DOHH2 (cell line): ENCODE measurements around the gene SMOC2.

ENCODE experiments used
- H3F3A ChIP-seq: fragments of 200-600 bp; sonication (generic), shearing (Covaris generic); 2 replicates; pipeline ENCODE4 v1.6.0; 2016; ENCODE audit warnings: antibody characterized with exemption, mild to moderate bottlenecking; ENCODE audit not compliant: control insufficient read depth, insufficient read depth
- H3K27ac ChIP-seq: fragments of 200-600 bp; sonication (generic); 2 replicates; pipeline ENCODE4 v1.5.1; 2014; ENCODE audit warnings: low read depth, mild to moderate bottlenecking, low read length, moderate library complexity
- H3K27me3 ChIP-seq: fragments of 200-600 bp; sonication (generic); 2 replicates; pipeline ENCODE4 v1.6.1; 2014; ENCODE audit warnings: mild to moderate bottlenecking, low read length, mixed read lengths; ENCODE audit not compliant: control insufficient read depth
- H3K36me3 ChIP-seq: fragments of 200-600 bp; sonication (generic); 2 replicates; pipeline ENCODE4 v1.6.1; 2014; ENCODE audit warnings: mild to moderate bottlenecking, low read length, moderate library complexity, mixed read lengths; ENCODE audit not compliant: control insufficient read depth
- H3K4me1 ChIP-seq: fragments of 200-600 bp; sonication (generic); 2 replicates; pipeline ENCODE4 v1.6.1; 2014; ENCODE audit warnings: mild to moderate bottlenecking, low read length, mixed read lengths; ENCODE audit not compliant: control insufficient read depth
- H3K4me2 ChIP-seq: fragments of 200-600 bp; sonication (generic); 2 replicates; pipeline ENCODE4 v1.6.0; 2014; ENCODE audit warnings: mild to moderate bottlenecking, low read length, moderate library complexity
- H3K4me3 ChIP-seq: fragments of 200-600 bp; sonication (generic); 2 replicates; pipeline ENCODE4 v1.5.1; 2014; ENCODE audit warnings: mild to moderate bottlenecking, low read length, mixed read lengths
- H3K79me2 ChIP-seq: fragments of 200-600 bp; sonication (generic); 2 replicates; pipeline ENCODE4 v1.6.1; 2014; ENCODE audit warnings: mild to moderate bottlenecking, low read length, mixed read lengths; ENCODE audit not compliant: control insufficient read depth
- H3K9me2 ChIP-seq: fragments of 200-600 bp; sonication (generic); replicated peaks from 2 replicates; pipeline ENCODE4 v1.6.1; 2014; ENCODE audit warnings: mild to moderate bottlenecking, low read length, mixed read lengths; ENCODE audit not compliant: control insufficient read depth
- H3K9me3 ChIP-seq: fragments of 200-600 bp; sonication (generic); 2 replicates; pipeline ENCODE4 v1.6.1; 2014; ENCODE audit warnings: antibody characterized with exemption, low read length, mixed read lengths; ENCODE audit not compliant: control insufficient read depth, insufficient read depth
- H4K20me1 ChIP-seq: fragments of 200-600 bp; sonication (generic); 2 replicates; pipeline ENCODE4 v1.6.0; 2014; ENCODE audit warnings: low read depth, mild to moderate bottlenecking, antibody characterized with exemption, low read length, moderate library complexity; ENCODE audit not compliant: control insufficient read depth, insufficient read depth
- CTCF ChIP-seq: fragments of 200-600 bp; sonication (generic); IDR thresholded peaks from one replicate; pipeline ENCODE4 v1.5.1; 2014; ENCODE audit warnings: antibody characterized with exemption, mild to moderate bottlenecking, low read depth, low read length; ENCODE audit not compliant: poor library complexity, severe bottlenecking
- EZH2phosphoT487 ChIP-seq: fragments of 200-600 bp; sonication (generic); IDR thresholded peaks from 2 replicates; pipeline ENCODE4 v1.6.1; 2017; ENCODE audit warnings: borderline replicate concordance, mild to moderate bottlenecking, antibody characterized with exemption, low read length, moderate library complexity, mixed read lengths

Gene SMOC2

DNA sequence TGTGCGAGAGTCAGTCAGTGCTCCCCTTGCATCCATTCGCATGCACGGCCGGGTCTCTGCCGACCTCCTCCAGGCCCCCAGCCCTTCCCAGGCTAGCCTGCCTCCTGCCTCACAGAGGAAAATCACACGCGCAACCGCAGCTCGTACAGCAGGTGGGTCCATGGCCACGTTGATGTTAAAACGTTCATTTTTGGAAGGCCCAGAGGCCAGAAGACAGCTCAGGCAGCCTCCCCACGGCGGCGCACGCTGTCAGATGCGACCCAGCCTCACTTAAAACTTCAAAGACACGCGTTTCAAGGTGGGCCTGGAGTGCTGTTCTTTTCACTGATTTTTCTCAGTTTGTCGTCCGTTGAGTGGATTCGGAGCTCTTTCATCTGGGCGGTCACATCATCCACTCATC, 276.5 kb downstream of the SMOC2 start:
- no peaks in the 10 kb centered on the region for H3K9me2 ChIP-seq
- no peaks in the 10 kb centered on the region for H4K20me1 ChIP-seq
- H3F3A ChIP-seq = no peaks in the 10 kb centered on the region
- no peaks in the 10 kb centered on the region for H3K79me2 ChIP-seq
- no peak for TF ChIP-seq CTCF
- TF ChIP-seq EZH2phosphoT487 = no peak
- H3K9me3 ChIP-seq = no peaks in the 10 kb centered on the region
- no peak overlapping the region for H3K4me2 ChIP-seq
- H3K4me3 ChIP-seq = no peak overlapping the region
- H3K4me1 ChIP-seq = no peaks in the 10 kb centered on the region
- no peak overlapping the region for H3K27ac ChIP-seq
- H3K36me3 ChIP-seq = no peaks in the 10 kb centered on the region
- no peaks in the 10 kb centered on the region for H3K27me3 ChIP-seq
